GM19193 (cell line): Measurements from ENCODE around the gene RASEF.

Experiments
- POLR2A ChIP-seq: IDR thresholded peaks from 4 replicates; pipeline ENCODE4 v1.6.1; 2011; ENCODE audit not compliant: insufficient read depth, insufficient read length; ENCODE audit errors: extremely low read depth

RASEF gene

DNA sequence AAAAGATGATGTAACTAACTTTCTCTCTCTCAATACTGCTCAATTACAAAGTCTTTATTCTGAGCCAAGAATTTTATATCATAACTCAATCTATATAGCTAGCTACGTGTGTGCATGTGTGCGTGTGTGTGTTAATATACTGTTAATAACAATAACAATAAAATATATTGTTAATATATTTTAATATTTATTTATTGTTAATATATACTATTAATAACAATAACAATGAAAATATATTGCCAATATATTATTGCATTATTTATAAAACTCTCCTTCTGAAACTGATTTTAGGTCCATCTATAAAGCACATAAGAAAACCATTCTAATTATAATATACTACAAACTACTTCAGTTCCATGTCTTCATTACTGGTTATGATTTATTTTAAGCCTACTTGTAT, 60.6 kb downstream of the RASEF start:
- TF ChIP-seq POLR2A: no peak

GRCh38 chr9:83000765-83001164, 62.2 kb downstream of the RASEF start:
- no peak for TF ChIP-seq POLR2A

DNA sequence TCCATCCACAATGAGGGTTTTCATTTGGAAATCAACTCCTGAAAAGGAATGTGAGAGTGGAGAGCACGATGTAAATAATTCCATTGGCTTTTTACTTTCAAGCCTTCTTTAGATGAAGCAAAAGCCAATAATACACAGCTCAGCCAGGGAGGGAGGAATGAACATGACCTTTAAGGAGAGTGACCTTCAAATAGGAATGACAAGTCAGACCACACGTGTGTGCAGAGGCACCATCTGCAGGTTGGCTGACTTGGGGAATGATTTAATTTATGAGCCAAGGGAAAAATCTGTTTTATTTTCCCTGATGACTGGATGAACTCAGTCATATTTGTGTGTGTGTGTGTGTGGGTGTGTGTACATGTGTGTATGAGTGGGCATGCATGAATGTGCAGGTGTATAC, 64.5 kb downstream of the RASEF start:
- TF ChIP-seq POLR2A: no peak

DNA sequence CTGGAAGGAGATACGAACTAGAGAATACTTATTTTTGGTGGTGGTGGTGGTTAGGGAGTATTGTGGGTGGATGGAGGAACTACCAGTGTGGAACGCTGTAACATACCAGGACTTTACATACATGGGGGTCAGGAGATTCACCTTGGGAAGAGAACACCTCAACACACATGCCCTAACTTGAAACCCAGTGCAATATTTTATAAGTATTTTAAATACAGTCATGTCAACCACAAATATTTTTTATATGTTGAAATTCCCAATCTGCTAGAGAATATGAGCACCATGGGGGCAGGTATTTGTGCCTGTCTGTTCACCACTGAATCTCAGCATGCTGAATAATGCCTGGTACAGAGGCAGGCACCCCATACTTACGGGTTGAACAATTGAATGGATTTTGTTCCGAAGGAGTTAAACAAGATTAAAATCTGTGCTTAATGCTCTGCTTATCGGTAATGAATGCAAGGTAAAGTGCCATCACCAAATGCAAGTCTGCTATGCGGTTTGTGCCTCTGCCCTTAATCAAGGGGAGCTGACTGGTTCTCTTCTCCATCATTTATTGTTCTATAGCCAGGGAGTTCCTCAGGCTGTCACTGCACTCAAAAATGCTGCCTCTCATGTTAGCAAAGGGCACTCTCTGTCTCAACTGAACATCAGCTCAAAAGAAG, 65.3 kb downstream of the RASEF start:
- no peak for TF ChIP-seq POLR2A

- TF ChIP-seq POLR2A: no peak
Observed at GRCh38 chr9:82996941-82997340, 66.0 kb downstream of the RASEF start.

DNA sequence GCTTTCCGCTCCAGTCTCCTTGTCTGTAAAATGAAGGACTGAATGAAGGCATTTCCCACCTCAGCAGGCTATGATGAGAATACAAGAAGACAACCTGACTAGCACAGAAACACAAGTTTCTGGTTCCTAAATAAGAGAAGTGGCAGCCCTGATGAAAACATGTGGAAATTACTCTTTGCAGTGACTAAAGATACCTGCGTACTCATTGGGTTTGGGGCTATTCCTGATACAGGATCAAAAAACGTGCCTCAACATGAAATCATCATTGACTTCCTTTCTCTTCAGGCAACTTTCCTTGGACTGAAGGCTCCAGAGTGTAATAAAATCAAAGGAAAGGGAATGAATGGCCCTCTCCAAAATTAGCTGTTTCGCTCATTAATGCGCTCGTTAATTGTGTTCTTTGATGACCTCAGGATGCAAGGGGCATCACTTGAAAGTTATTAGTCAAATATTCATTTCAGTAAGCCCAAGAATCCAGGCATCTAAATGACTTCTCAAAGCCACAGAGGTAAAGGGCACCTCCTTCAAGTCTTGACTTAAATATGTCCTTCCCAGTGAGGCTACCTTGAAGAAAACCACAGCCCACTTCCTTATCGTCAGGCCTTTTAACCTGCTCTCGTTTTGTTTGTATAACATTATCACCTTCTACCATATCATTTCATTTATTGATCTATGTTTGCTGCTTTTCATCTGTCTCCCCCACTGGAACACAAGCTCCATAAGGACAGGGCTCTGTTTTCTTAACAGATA, 68.9 kb downstream of the RASEF start:
- no peak for TF ChIP-seq POLR2A

GRCh38 chr9:82991671-82992070, 71.3 kb downstream of the RASEF start:
- TF ChIP-seq POLR2A: no peak

DNA sequence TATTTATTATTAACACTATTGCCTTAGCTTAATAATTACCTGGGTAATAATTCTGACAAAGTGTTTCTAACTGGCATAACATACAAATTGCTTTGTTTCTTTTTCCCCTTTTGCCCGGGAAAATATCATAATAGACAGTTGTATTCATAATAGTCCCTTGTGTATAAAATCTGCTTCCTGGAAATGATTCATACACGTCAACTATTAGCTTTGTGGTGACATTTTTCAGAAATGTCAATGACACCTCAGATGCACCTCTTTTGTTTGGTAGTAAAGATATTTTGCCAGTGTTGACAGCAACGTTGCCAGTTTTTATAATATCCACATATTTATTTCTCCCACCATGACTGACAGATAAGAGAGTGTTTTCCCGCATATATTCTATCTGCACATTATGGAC, 73.0 kb downstream of the RASEF start:
- no peak for TF ChIP-seq POLR2A

DNA sequence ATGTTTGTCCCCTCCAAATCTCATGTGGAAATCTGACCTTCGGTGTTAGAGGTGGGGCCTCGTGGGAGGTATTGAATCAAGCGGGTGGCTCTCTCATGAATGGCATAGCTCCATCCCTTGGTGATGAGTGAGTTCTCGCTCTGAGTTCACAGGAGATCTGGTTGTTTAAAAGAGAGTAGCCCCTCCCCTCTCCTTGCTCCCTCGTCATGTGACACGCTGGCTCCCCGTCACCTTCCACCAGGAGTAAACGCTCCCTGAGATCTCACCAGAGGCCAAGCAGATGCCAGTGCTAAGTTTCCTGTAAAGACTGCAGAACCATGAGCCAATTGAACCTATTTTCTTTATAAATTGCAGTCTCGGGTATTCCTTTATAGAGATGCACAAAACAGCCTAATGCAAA, 74.5 kb downstream of the RASEF start:
- no peak for TF ChIP-seq POLR2A

- no peak for TF ChIP-seq POLR2A
Observed at GRCh38 chr9:82987370-82988189, 75.4 kb downstream of the RASEF start.

DNA sequence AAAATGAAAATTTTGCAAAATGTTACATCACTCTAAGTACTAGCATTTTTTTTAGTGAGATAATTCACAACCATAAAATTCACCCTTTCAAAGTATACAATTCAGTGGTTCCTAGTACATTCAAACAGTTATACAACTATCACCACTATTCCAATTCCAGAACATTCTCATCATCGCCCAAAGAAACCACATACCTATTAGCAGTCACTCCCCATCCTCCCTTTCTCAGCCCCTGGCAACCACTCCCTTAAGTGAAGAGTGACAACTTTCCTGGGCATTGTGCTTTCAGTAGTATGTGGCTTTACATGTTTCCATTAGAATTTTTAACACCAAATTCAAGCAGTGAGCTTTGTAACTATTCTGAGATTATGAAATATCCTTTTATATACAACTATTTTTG, 81.4 kb downstream of the RASEF start:
- no peak for TF ChIP-seq POLR2A

- no peak for TF ChIP-seq POLR2A
Observed at GRCh38 chr9:82975176-82975575, 87.8 kb downstream of the RASEF start.

GRCh38 chr9:82972446-82972845, 90.5 kb downstream of the RASEF start:
- TF ChIP-seq POLR2A: no peak

- no peak for TF ChIP-seq POLR2A
Observed at GRCh38 chr9:82970359-82970758, 92.6 kb downstream of the RASEF start.

DNA sequence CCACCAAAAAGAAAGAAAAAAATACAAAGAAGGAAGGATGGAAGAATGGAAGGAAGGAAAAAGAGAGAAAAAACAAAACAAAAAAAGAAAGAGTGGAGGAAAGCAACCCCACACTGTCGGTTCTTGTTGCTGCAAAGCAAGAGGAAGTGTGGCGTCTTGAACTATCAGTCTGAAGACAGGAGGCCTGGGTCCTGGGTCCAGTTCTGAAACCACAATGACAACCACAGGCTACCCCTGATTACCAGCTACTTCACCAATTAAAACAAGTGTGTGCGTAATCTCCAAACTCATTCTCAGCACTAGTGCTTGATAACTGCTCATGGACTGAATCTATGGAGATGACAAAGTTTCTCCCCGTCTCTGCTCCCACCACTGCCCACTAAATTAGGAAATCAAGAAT, 93.7 kb downstream of the RASEF start:
- no peak for TF ChIP-seq POLR2A

DNA sequence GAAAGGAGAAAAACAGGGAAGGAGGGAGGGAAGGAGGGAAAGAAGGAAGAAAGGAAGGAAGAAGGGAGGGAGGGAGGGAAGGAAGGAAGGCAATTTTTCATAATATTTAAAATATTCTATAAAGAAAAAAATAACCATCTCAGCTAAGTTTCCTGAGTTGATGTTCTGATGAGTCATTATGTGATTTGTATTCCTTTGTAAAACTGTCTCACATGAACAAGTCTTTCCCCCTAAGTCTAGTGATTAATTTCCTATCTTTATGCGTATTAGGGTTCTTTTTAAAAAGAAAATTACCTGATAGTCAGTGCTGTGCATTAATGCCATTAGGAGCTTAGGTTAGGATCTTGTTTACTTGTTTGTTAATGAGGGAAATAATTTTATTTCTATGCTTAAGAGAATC, 94.1 kb downstream of the RASEF start:
- no peak for TF ChIP-seq POLR2A
